Stimulated activated CD4-positive, alpha-beta T cell treated with anti-CD3 and anti-CD28 coated beads, Interleukin-4, amount 100 ng/mL, for 4 hours (primary cell): ENCODE data around the gene ATG7.
"Not testable (repeated sequence)": the region's sequence is repeated elsewhere in the genome, so short reads cannot be mapped to it uniquely, and the experiment has no call there.

Source experiments
- DNase-seq, 2 experiments: peaks; one replicate each; pipeline ENCODE4 v3.0.0-alpha.2; 2020

ATG7 gene

GRCh38 chr3:11391174-11391879 is 119.1 kb downstream of the ATG7 start:
- DNase-seq: no peak

GRCh38 chr3:11392014-11392859 is 120.0 kb downstream of the ATG7 start:
- no peak for DNase-seq

GRCh38 chr3:11392860-11393114 is 120.6 kb downstream of the ATG7 start:
- DNase-seq: no peak

- DNase-seq: no peak
Measured at GRCh38 chr3:11393401-11393800, 121.2 kb downstream of the ATG7 start.

- DNase-seq: no peak
Measured at GRCh38 chr3:11394392-11394791, 122.2 kb downstream of the ATG7 start.

- DNase-seq: no peak
Measured at GRCh38 chr3:11400213-11400612, 128.0 kb downstream of the ATG7 start.

- no peak for DNase-seq
Measured at GRCh38 chr3:11401434-11401833, 129.2 kb downstream of the ATG7 start.

- DNase-seq: no peak
Measured at GRCh38 chr3:11405323-11405722, 133.1 kb downstream of the ATG7 start.

GRCh38 chr3:11407644-11408043 is 135.4 kb downstream of the ATG7 start:
- no peak for DNase-seq

GRCh38 chr3:11408324-11408859 is 136.2 kb downstream of the ATG7 start:
- not testable (repeated sequence) for DNase-seq

GRCh38 chr3:11410564-11410963 is 138.4 kb downstream of the ATG7 start:
- no peak for DNase-seq

- no peak for DNase-seq
Measured at GRCh38 chr3:11411956-11412355, 139.8 kb downstream of the ATG7 start.

- DNase-seq: no peak
Measured at GRCh38 chr3:11413071-11413470, 140.9 kb downstream of the ATG7 start.

- no peak for DNase-seq
Measured at GRCh38 chr3:11415099-11415498, 142.9 kb downstream of the ATG7 start.

- DNase-seq: no peak
Measured at GRCh38 chr3:11420066-11420465, 147.9 kb downstream of the ATG7 start.

GRCh38 chr3:11422291-11422690 is 150.1 kb downstream of the ATG7 start:
- no peak for DNase-seq

- no peak for DNase-seq
Measured at GRCh38 chr3:11423868-11424267, 151.7 kb downstream of the ATG7 start.

GRCh38 chr3:11424277-11424676 is 152.1 kb downstream of the ATG7 start:
- no peak for DNase-seq

GRCh38 chr3:11430207-11430606 is 158.0 kb downstream of the ATG7 start:
- DNase-seq: no peak

GRCh38 chr3:11430624-11431023 is 158.4 kb downstream of the ATG7 start:
- DNase-seq: no peak

- DNase-seq: no peak
Measured at GRCh38 chr3:11431319-11431718, 159.1 kb downstream of the ATG7 start.

- DNase-seq: no peak
Measured at GRCh38 chr3:11434017-11434526, 161.9 kb downstream of the ATG7 start.

- no peak for DNase-seq
Measured at GRCh38 chr3:11434563-11435096, 162.4 kb downstream of the ATG7 start.
